Parathyroid adenoma (tissue), 2 donors: ENCODE results near the gene ACSBG1.
A peak's percentile ranks its signal among the peaks of the same experiment; 100 is the strongest.

ENCODE experiments used
- H2AFZ ChIP-seq: fragments of 300-600 bp; sonication (generic); one replicate; pipeline ENCODE4 v1.7.0; 2017; ENCODE audit warnings: antibody characterized with exemption, mild to moderate bottlenecking
- H3K27ac ChIP-seq: fragments of 300-600 bp; sonication (generic); one replicate; pipeline ENCODE4 v1.7.0; 2017
- H3K27me3 ChIP-seq: fragments of 300-600 bp; sonication (generic); one replicate; pipeline ENCODE4 v1.7.0; 2017; ENCODE audit warnings: low read length; ENCODE audit not compliant: control insufficient read depth, insufficient read depth
- H3K36me3 ChIP-seq: fragments of 300-600 bp; sonication (generic); one replicate; pipeline ENCODE4 v1.7.0; 2017; ENCODE audit warnings: low read length; ENCODE audit not compliant: control insufficient read depth, insufficient read depth
- H3K4me1 ChIP-seq: fragments of 300-600 bp; sonication (generic); one replicate; pipeline ENCODE4 v1.7.0; 2017; ENCODE audit warnings: control low read depth
- H3K4me2 ChIP-seq: fragments of 300-600 bp; sonication (generic); one replicate; pipeline ENCODE4 v1.7.0; 2017; ENCODE audit warnings: low read length
- H3K4me3 ChIP-seq: fragments of 300-600 bp; sonication (generic); one replicate; pipeline ENCODE4 v1.7.0; 2017; ENCODE audit warnings: low read depth, low read length
- H3K79me2 ChIP-seq: fragments of 300-600 bp; sonication (generic); one replicate; pipeline ENCODE4 v1.7.0; 2017; ENCODE audit warnings: control low read depth
- H3K9ac ChIP-seq: fragments of 300-600 bp; sonication (generic); one replicate; pipeline ENCODE4 v1.7.0; 2017; ENCODE audit warnings: mild to moderate bottlenecking
- H3K9me3 ChIP-seq: fragments of 300-600 bp; sonication (generic); one replicate; pipeline ENCODE4 v1.7.0; 2017; ENCODE audit warnings: low read length; ENCODE audit not compliant: control insufficient read depth
- CTCF ChIP-seq: fragments of 300-600 bp; sonication (generic); IDR thresholded peaks from one replicate; pipeline ENCODE4 v1.7.0; 2017; ENCODE audit warnings: antibody characterized with exemption, mild to moderate bottlenecking
- donor health status: primary hyperparathyroidism.

ACSBG1 gene

DNA sequence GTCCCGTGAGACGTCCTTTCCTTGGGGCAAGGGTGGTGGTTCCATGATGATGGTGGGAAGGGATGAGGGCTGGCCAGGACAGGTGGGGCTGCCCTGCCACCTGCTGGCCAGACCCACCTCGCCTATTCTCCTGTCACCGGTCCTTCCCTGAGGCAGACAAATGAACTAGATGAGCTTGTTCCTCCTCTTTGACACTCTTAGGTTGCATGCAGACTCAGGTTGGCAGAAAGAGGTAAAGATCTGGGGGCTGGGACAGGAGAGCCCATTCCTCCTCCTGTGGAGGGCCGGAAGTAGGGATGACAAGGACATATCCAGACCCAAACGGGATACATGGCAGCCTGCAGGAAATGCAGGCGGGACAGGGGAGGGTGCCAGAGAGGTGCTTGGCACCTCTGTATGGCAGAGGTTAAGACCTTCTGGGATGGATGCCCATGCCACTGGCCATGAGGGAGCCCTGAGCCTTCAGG, 38.6 kb downstream of the ACSBG1 start:
- H2AFZ ChIP-seq, result no peak overlapping the region
- H3K27me3 ChIP-seq, result no peaks in the 10 kb centered on the region
- no peaks in the 10 kb centered on the region for H3K79me2 ChIP-seq
- no peaks in the 10 kb centered on the region for H3K4me1 ChIP-seq
- no peak overlapping the region for H3K4me2 ChIP-seq
- H3K9ac ChIP-seq, result no peak overlapping the region
- no peak overlapping the region for H3K4me3 ChIP-seq
- H3K9me3 ChIP-seq, result no peaks in the 10 kb centered on the region
- no peaks in the 10 kb centered on the region for H3K36me3 ChIP-seq
- no peak overlapping the region for H3K27ac ChIP-seq
- TF ChIP-seq CTCF, result peak; percentile 64

DNA sequence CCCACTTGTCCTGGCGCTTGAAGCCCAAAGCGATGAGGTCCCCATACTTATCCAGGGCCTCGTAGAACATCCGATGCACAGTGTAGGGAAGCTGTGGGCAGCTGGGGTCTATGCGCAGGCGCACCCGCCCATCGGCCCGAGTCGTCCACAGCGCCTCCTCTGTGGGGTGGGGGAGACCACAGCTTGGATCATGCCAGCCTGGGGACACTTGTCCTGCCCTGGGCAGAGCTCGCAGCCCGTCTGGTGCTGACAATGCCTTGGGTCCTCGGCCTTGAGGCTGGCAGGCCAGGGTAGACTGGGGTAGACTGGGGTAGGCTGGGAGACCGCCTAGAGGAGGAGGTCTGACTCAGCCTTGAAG, 39.8 kb downstream of the ACSBG1 start:
- Histone ChIP-seq H3K9me3 (no peaks in the 10 kb centered on the region), H3K9ac (no peak overlapping the region), H3K79me2 (no peaks in the 10 kb centered on the region), H3K4me3 (no peak overlapping the region), H3K27ac (no peak overlapping the region), H3K4me2 (no peak overlapping the region), H3K36me3 (no peaks in the 10 kb centered on the region), H3K27me3 (no peaks in the 10 kb centered on the region), H3K4me1 (no peaks in the 10 kb centered on the region), H2AFZ (no peak overlapping the region)
- TF ChIP-seq CTCF, result no peak

- TF ChIP-seq CTCF, result no peak
- Histone ChIP-seq H3K9me3 (no peaks in the 10 kb centered on the region), H3K4me2 (no peak overlapping the region), H3K27me3 (no peaks in the 10 kb centered on the region), H3K79me2 (no peaks in the 10 kb centered on the region), H3K4me1 (no peaks in the 10 kb centered on the region), H2AFZ (no peak overlapping the region), H3K27ac (no peak overlapping the region), H3K9ac (no peak overlapping the region), H3K4me3 (no peak overlapping the region), H3K36me3 (no peaks in the 10 kb centered on the region)
Measured at GRCh38 chr15:78193731-78194567, 40.4 kb downstream of the ACSBG1 start.

DNA sequence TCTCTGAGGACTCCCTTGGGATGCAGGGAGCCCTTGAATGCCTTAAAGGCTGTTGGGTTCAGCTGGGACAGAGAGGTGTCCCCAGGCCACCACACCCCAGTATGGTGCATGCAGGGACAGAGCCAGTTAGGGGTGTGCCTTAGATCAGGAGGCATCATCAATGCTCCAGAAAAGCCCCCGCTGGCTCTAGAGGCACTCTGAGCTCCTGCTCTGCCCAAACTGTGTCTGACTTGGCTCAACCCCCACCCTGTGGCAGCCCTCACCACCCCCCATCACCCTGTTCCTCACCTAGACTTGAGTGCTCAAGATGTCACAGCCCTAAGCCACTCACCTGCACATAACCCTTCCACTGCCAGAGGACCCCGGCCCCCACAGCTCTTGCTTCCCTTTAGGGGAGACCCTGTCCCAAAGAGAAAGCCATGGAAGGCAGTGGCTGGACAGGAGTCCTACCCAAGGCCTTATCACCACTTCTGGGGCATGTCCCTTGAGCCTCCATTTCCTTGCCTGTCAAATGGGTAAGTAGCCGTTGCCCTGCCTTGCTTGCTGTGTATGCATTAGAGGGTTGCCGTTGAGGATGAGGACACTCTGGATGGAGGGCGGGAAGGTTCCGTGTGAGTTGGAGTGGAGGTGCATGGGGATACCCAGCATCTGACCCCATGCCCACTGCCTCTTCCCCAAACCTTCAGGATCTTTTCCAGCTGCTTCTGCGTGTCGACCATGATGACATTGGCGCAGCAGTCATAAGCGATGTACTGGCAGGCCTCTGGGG, 41.4 kb downstream of the ACSBG1 start:
- H2AFZ ChIP-seq, result no peak overlapping the region
- H3K9ac ChIP-seq, result no peak overlapping the region
- no peaks in the 10 kb centered on the region for H3K4me1 ChIP-seq
- no peak for TF ChIP-seq CTCF
- H3K4me3 ChIP-seq, result no peak overlapping the region
- no peaks in the 10 kb centered on the region for H3K79me2 ChIP-seq
- no peak overlapping the region for H3K27ac ChIP-seq
- no peaks in the 10 kb centered on the region for H3K9me3 ChIP-seq
- no peaks in the 10 kb centered on the region for H3K36me3 ChIP-seq
- H3K4me2 ChIP-seq, result no peak overlapping the region
- H3K27me3 ChIP-seq, result no peaks in the 10 kb centered on the region
